H9 (cell line): ENCODE results near the gene CDC14A. TPM values are rescaled to one million over a fixed set of nuclear protein-coding genes. Genes with fewer than 3 reads are reported as not detected.

Source experiments
- DNase-seq: peaks from one replicate; pipeline ENCODE4 v3.0.0-alpha.2; 2017
- H2AFZ ChIP-seq: one replicate; pipeline ENCODE4 v1.6.1; 2013; ENCODE audit warnings: mild to moderate bottlenecking, low read length, control low read depth, moderate library complexity
- H2AK5ac ChIP-seq: 2 replicates; pipeline ENCODE4 v1.6.1; 2013; ENCODE audit warnings: low read length, control low read depth, mixed read lengths; ENCODE audit not compliant: insufficient read length
- H2BK120ac ChIP-seq: one replicate; pipeline ENCODE4 v1.6.1; 2013; ENCODE audit warnings: low read depth, mild to moderate bottlenecking, low read length, control low read depth, inconsistent platforms; ENCODE audit not compliant: poor library complexity, severe bottlenecking
- H2BK12ac ChIP-seq: 2 replicates; pipeline ENCODE4 v1.6.1; 2013; ENCODE audit warnings: low read length, control low read depth, mixed read lengths, low read depth; ENCODE audit not compliant: insufficient read length
- H2BK15ac ChIP-seq: 2 replicates; pipeline ENCODE4 v1.6.1; 2013; ENCODE audit warnings: low read depth, low read length, control low read depth
- H2BK20ac ChIP-seq: one replicate; pipeline ENCODE4 v1.6.1; 2013; ENCODE audit warnings: low read depth, mild to moderate bottlenecking, low read length, control low read depth, inconsistent platforms; ENCODE audit not compliant: poor library complexity, severe bottlenecking
- H2BK5ac ChIP-seq: 2 replicates; pipeline ENCODE4 v1.6.1; 2013; ENCODE audit warnings: low read length, control low read depth, mixed read lengths; ENCODE audit not compliant: insufficient read length
- H3K14ac ChIP-seq: 2 replicates; pipeline ENCODE4 v1.6.1; 2013; ENCODE audit warnings: low read length, control low read depth; ENCODE audit not compliant: insufficient read depth
- H3K18ac ChIP-seq: 2 replicates; pipeline ENCODE4 v1.6.1; 2013; ENCODE audit warnings: low read depth, mild to moderate bottlenecking, mixed read lengths, low read length, control low read depth; ENCODE audit not compliant: insufficient read length
- H3K23ac ChIP-seq: 2 replicates; pipeline ENCODE4 v1.6.1; 2013; ENCODE audit warnings: low read length, control low read depth, mixed read lengths, low read depth; ENCODE audit not compliant: insufficient read length
- H3K23me2 ChIP-seq: 2 replicates; pipeline ENCODE4 v1.6.1; 2013; ENCODE audit warnings: low read depth, mild to moderate bottlenecking, mixed read lengths, low read length, control low read depth; ENCODE audit not compliant: insufficient read length, poor library complexity, severe bottlenecking
- H3K27ac ChIP-seq: 2 replicates; pipeline ENCODE4 v1.5.1; 2013; ENCODE audit warnings: low read length, control low read depth, mixed read lengths, low read depth; ENCODE audit not compliant: insufficient read length
- H3K27me3 ChIP-seq: 2 replicates; pipeline ENCODE4 v1.6.1; 2013; ENCODE audit warnings: low read length, control low read depth, inconsistent platforms; ENCODE audit not compliant: insufficient read depth
- H3K4ac ChIP-seq: 2 replicates; pipeline ENCODE4 v1.6.1; 2013; ENCODE audit warnings: low read depth, mild to moderate bottlenecking, control low read depth, inconsistent platforms, low read length, moderate library complexity
- H3K4me1 ChIP-seq: 2 replicates; pipeline ENCODE4 v1.6.1; 2013; ENCODE audit warnings: low read length, control low read depth, inconsistent platforms; ENCODE audit not compliant: insufficient read depth
- H3K4me2 ChIP-seq: 2 replicates; pipeline ENCODE4 v1.6.1; 2013; ENCODE audit warnings: low read length, control low read depth, mixed read lengths; ENCODE audit not compliant: insufficient read length, insufficient read depth
- H3K56ac ChIP-seq: 2 replicates; pipeline ENCODE4 v1.6.1; 2013; ENCODE audit warnings: low read depth, mild to moderate bottlenecking, mixed read lengths, low read length, control low read depth; ENCODE audit not compliant: insufficient read length
- H3K79me1 ChIP-seq: 2 replicates; pipeline ENCODE4 v1.6.1; 2013; ENCODE audit warnings: low read depth, mild to moderate bottlenecking, moderate library complexity, low read length, control low read depth, inconsistent platforms; ENCODE audit not compliant: insufficient read depth, poor library complexity, severe bottlenecking
- H3K79me2 ChIP-seq: 2 replicates; pipeline ENCODE4 v1.6.1; 2013; ENCODE audit warnings: low read length, control low read depth, inconsistent platforms; ENCODE audit not compliant: insufficient read depth
- H3K9ac ChIP-seq: 2 replicates; pipeline ENCODE4 v1.6.1; 2013; ENCODE audit warnings: low read length, control low read depth, mixed read lengths; ENCODE audit not compliant: insufficient read length; ENCODE audit errors: extremely low read depth
- H3K9me3 ChIP-seq: one replicate; pipeline ENCODE4 v1.6.1; 2013; ENCODE audit warnings: low read depth, low read length, inconsistent platforms; ENCODE audit not compliant: control insufficient read depth
- H3T11ph ChIP-seq: one replicate; pipeline ENCODE4 v1.6.1; 2013; ENCODE audit warnings: mild to moderate bottlenecking, low read length, control low read depth, inconsistent platforms
- H4K20me1 ChIP-seq: one replicate; pipeline ENCODE4 v1.6.1; 2013; ENCODE audit not compliant: control insufficient read depth, insufficient read length, insufficient read depth
- H4K5ac ChIP-seq: 2 replicates; pipeline ENCODE4 v1.6.1; 2013; ENCODE audit warnings: low read depth, mild to moderate bottlenecking, mixed read lengths, low read length, control low read depth; ENCODE audit not compliant: insufficient read length
- H4K8ac ChIP-seq: replicated peaks from 2 replicates; pipeline ENCODE4 v1.6.1; 2013; ENCODE audit warnings: low read length, control low read depth, mixed read lengths, low read depth; ENCODE audit not compliant: insufficient read length
- H4K91ac ChIP-seq: 2 replicates; pipeline ENCODE4 v1.6.1; 2013; ENCODE audit warnings: low read depth, mild to moderate bottlenecking, moderate library complexity, mixed read lengths, low read length, control low read depth; ENCODE audit not compliant: insufficient read length
- H3K27ac Mint-ChIP-seq, 3 experiments: 2 replicates in 2 of 3; 3 replicates in 1 of 3; pipeline ENCODE4 v1.8.0; 2020 to 2021; ENCODE audit warnings: mixed read lengths in 3 of 3, mild to moderate bottlenecking in 1 of 3, moderate library complexity in 1 of 3
- H3K27me3 Mint-ChIP-seq: 2 replicates; pipeline ENCODE4 v1.8.0; 2021; ENCODE audit warnings: low read depth, mild to moderate bottlenecking, moderate library complexity, mixed read lengths
- H3K36me3 Mint-ChIP-seq, 3 experiments: 2 replicates in 2 of 3; 3 replicates in 1 of 3; pipeline ENCODE4 v1.8.0; 2020 to 2021; ENCODE audit warnings: low read depth in 3 of 3, mixed read lengths in 3 of 3; ENCODE audit not compliant: insufficient read depth in 1 of 3
- H3K4me1 Mint-ChIP-seq, 2 experiments: 2 replicates each; pipeline ENCODE4 v1.8.0; 2020; ENCODE audit warnings: mixed read lengths in 2 of 2
- H3K4me3 Mint-ChIP-seq, 2 experiments: 2 replicates in 1 of 2; 3 replicates in 1 of 2; pipeline ENCODE4 v1.8.0; 2020 to 2021; ENCODE audit warnings: mild to moderate bottlenecking in 2 of 2, mixed read lengths in 2 of 2, moderate library complexity in 1 of 2
- H3K9me3 Mint-ChIP-seq, 2 experiments: 2 replicates in 1 of 2; 3 replicates in 1 of 2; pipeline ENCODE4 v1.8.0; 2020; ENCODE audit warnings: mild to moderate bottlenecking in 2 of 2, mixed read lengths in 2 of 2, moderate library complexity in 1 of 2
- WGBS: extraction: QIAGEN DNeasy Blood & Tissue Kit; methylation state at CpG from one replicate; pipeline ENCODE4 v1.1.7; 2013; ENCODE audit warnings: missing lambda C conversion rate, low lambda C conversion rate, mixed read lengths; ENCODE audit not compliant: insufficient read length; ENCODE audit errors: extremely low coverage; 5-methylcytosine and 5-hydroxymethylcytosine counted together
- total RNA-seq: library from RNA; stranded (reverse); gene quantifications from 2 replicates; pipeline ENCODE4 v1.2.1, GENCODE V29; 2021
- TF ChIP-seq, protein P1 (sequence below): fragments of 200-600 bp; sonication (generic); conservative IDR thresholded peaks from 3 replicates; pipeline ENCODE4 v1.8.0; 2021; ENCODE audit warnings: antibody characterized with exemption, mild to moderate bottlenecking

CDC14A gene
- total RNA-seq, 1 experiment from 2014 or later, result 8.9 TPM

DNA sequence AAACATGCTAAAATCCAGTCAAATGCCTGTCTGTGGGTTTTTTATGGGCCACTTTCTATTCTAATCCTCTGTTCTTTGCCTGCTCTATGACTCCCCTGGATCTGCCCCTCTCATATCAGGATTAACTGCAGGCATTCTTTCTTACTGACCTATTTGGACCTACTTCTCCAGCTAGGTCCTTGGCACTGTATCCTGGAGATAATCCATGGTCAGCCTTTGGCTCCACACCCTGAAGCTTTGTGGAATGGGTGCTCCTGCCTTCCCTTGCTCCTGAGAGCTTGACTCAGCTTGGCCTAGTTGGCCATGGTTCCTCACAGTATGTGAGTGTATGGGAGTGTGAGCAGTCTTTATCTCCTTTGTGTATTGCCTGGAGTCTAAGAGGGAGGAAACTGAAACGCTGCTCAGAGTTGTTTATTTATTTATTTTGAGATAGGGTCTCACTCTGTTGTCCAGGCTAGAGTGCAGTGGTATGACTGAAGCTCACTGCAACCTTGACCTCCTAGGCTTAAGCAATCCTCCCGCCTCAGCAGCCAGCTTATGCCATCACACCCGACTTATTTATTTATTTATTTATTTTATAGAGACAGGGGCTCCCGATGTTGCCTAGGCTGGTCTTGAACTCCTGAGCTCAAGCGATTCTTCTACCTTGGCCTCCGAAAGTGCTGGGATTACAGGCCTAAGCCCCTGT, 28.7 kb upstream of the CDC14A start:
- TF ChIP-seq, protein P1, sequence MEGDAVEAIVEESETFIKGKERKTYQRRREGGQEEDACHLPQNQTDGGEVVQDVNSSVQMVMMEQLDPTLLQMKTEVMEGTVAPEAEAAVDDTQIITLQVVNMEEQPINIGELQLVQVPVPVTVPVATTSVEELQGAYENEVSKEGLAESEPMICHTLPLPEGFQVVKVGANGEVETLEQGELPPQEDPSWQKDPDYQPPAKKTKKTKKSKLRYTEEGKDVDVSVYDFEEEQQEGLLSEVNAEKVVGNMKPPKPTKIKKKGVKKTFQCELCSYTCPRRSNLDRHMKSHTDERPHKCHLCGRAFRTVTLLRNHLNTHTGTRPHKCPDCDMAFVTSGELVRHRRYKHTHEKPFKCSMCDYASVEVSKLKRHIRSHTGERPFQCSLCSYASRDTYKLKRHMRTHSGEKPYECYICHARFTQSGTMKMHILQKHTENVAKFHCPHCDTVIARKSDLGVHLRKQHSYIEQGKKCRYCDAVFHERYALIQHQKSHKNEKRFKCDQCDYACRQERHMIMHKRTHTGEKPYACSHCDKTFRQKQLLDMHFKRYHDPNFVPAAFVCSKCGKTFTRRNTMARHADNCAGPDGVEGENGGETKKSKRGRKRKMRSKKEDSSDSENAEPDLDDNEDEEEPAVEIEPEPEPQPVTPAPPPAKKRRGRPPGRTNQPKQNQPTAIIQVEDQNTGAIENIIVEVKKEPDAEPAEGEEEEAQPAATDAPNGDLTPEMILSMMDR, result no peak
- H3K18ac ChIP-seq, result no peak overlapping the region
- no CpG with 5 or more reads among the region's 6 CpGs for WGBS
- Mint-ChIP-seq H3K36me3 (peaks cover 4 to 13% (median 8%) of the 10 kb centered on the region in 3 experiments), H3K27ac (peak overlapping the region in 2 of 3 experiments; percentile 29 to 36; a peak in 3 of 7 replicates), H3K4me3 (no peak overlapping the region), H3K4me1 (peaks cover 21 to 27% of the 10 kb centered on the region in 2 experiments), H3K27me3 (no peaks in the 10 kb centered on the region; the same call in 1 of the 2 replicates), H3K9me3 (peaks cover 9 to 17% of the 10 kb centered on the region in 2 experiments)
- H4K8ac ChIP-seq, result no peak overlapping the region
- no peak overlapping the region for H2BK120ac ChIP-seq
- no peaks in the 10 kb centered on the region for H3K23me2 ChIP-seq
- H3K27ac ChIP-seq, result no peak overlapping the region
- H3K56ac ChIP-seq, result no peak overlapping the region
- H3K14ac ChIP-seq, result no peak overlapping the region
- H2BK15ac ChIP-seq, result no peak overlapping the region
- no peak for DNase-seq
- no peak overlapping the region for H2AFZ ChIP-seq
- no peak overlapping the region for H3K4me2 ChIP-seq
- H3K4ac ChIP-seq, result no peak overlapping the region
- H2BK5ac ChIP-seq, result no peak overlapping the region
- no peak overlapping the region for H3K9ac ChIP-seq
- H3K79me1 ChIP-seq, result no peaks in the 10 kb centered on the region
- H3T11ph ChIP-seq, result peak overlapping the region; percentile 45
- no peaks in the 10 kb centered on the region for H4K20me1 ChIP-seq
- no peaks in the 10 kb centered on the region for H3K9me3 ChIP-seq
- H4K5ac ChIP-seq, result no peak overlapping the region
- no peak overlapping the region for H4K91ac ChIP-seq
- H3K79me2 ChIP-seq, result no peaks in the 10 kb centered on the region
- no peak overlapping the region for H2BK12ac ChIP-seq
- H2AK5ac ChIP-seq, result no peak overlapping the region
- peaks cover 6% of the 10 kb centered on the region for H3K4me1 ChIP-seq
- no peak overlapping the region for H3K23ac ChIP-seq
- H2BK20ac ChIP-seq, result peak overlapping the region; percentile 93
- no peaks in the 10 kb centered on the region for H3K27me3 ChIP-seq
